GM19463 (cell line): ENCODE results near the gene CAPS.

Experiments used
- ATAC-seq: cut with Tn5 transposase; IDR thresholded peaks from one replicate; pipeline ENCODE4 v1.9.1; 2021; ENCODE audit warnings: mild to moderate bottlenecking, moderate library complexity; ENCODE audit not compliant: unreplicated experiment

The CAPS gene

GRCh38 chr19:5932609-5933262, 18.7 kb downstream of the CAPS start:
- no peak for ATAC-seq

- ATAC-seq: no peak
These were observed 19.5 kb downstream of the CAPS start for GRCh38 chr19:5933391-5934068.

- no peak for ATAC-seq
These were observed 20.0 kb downstream of the CAPS start for GRCh38 chr19:5934069-5934401.

- ATAC-seq: no peak
These were observed 20.9 kb downstream of the CAPS start for GRCh38 chr19:5934774-5935472.

- no peak for ATAC-seq
These were observed 21.6 kb downstream of the CAPS start for GRCh38 chr19:5935473-5936291.

GRCh38 chr19:5936292-5936592, 22.2 kb downstream of the CAPS start:
- no peak for ATAC-seq

- no peak for ATAC-seq
These were observed 23.5 kb downstream of the CAPS start for GRCh38 chr19:5937550-5937949.

GRCh38 chr19:5940260-5941208, 26.5 kb downstream of the CAPS start:
- no peak for ATAC-seq

GRCh38 chr19:5941673-5942072, 27.6 kb downstream of the CAPS start:
- no peak for ATAC-seq

- ATAC-seq: no peak
These were observed 29.0 kb downstream of the CAPS start for GRCh38 chr19:5943045-5943444.

GRCh38 chr19:5943623-5944022, 29.6 kb downstream of the CAPS start:
- no peak for ATAC-seq

GRCh38 chr19:5947435-5947834, 33.4 kb downstream of the CAPS start:
- no peak for ATAC-seq

- ATAC-seq: no peak
These were observed 34.9 kb downstream of the CAPS start for GRCh38 chr19:5948752-5949564.

- ATAC-seq: no peak
These were observed 35.8 kb downstream of the CAPS start for GRCh38 chr19:5949792-5950305.

GRCh38 chr19:5950741-5951140, 36.7 kb downstream of the CAPS start:
- ATAC-seq: no peak

GRCh38 chr19:5951338-5951861, 37.3 kb downstream of the CAPS start:
- no peak for ATAC-seq

- ATAC-seq: no peak
These were observed 38.4 kb downstream of the CAPS start for GRCh38 chr19:5952193-5953029.

GRCh38 chr19:5953030-5953589, 39.1 kb downstream of the CAPS start:
- ATAC-seq: no peak
